ENCODE results near the gene RNASE9.
"Not testable (repeated sequence)": the region's sequence is repeated elsewhere in the genome, so short reads cannot be mapped to it uniquely, and the experiment has no call there.

RNASE9 gene

DNA sequence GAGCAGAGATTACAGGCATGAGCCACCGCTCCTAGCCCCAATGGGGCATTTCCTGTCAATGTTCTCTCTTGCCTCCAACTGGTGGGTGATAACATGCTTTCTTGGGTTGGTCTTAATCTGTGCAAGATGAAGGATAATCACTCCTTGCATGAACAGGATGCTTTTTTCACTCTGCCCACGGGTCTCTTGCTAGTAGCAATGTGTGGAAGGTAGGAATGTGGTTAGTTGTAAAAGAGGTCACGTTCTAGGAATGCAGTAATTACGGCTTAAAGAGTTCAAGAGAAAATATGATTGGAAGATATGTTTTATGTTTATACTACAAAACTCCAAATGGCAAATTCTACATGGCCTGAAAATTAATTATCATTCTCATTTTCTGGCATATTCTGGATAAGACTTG, 45.0 kb downstream of the RNASE9 start:
- DNase-seq: no peak

DNA sequence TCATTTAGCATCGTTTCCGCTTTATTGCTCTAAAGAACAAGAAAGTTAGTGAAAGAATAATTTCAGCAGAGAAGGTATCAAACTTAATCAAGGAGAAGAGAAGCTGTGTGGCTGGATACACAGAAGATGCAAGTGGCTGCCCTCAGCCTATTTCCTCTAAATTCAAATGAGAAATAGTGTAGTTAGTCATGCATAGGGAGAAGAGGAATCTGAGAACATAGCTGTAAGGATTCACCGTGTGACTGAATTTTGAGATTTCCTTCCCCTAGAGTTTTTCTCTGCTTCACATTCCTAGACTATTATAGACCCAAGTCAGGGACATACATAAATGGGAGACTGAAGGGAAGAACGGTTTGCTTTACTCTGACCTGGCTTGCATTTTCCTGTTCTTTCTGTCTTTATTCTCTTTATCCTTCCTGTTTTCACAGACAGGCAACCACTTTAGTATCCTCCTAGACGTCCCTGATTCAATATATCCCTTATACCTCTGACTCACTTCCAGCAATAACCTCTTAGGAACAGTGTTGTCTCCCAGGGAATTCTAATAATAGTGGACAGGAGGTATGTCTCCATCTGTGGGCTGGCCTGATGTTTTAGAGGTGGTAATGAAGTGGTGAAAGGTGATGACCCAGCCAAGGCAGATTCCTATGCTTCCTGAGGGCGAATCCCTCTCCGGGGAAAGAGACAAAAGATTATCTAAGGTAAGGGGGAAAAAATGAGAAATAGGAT, 48.5 kb downstream of the RNASE9 start:
- DNase-seq: no peak

DNA sequence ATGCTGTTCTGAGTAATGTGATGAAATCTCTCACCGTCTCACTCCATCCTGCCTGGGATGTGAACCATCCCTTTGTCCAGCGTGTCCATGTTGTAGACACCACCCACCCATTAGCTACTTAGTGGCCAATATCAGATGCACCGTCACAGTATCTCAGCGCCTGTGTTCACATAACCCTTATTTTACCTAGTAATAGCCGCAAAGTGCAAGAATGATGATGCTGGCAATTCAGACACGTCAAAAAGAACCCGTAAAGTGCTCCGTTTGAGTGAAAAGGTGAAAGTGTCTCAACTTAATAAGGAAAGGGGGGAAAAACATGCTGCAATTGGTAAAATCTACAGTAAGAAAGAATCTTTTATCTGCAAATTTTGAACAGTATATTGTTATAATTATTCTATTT, 52.5 kb downstream of the RNASE9 start:
- no peak for DNase-seq

DNA sequence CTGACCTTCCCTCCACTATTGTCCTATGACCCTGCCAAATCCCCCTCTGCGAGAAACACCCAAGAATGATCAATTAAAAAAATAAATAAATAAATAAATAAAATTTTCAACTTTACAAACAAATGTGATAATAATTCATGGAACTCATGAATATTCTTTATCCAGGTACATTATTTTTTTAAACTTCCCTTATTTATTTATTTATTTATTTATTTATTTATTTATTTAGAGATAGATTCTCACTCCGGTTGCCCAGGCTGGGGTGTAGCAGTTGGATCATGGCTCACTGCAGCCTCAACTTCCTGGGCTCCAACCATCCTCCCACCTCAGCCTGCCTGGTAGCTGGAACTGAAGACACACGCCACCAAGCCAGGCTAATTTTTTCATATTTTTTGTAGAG, 53.3 kb downstream of the RNASE9 start:
- DNase-seq: not testable (repeated sequence)

DNA sequence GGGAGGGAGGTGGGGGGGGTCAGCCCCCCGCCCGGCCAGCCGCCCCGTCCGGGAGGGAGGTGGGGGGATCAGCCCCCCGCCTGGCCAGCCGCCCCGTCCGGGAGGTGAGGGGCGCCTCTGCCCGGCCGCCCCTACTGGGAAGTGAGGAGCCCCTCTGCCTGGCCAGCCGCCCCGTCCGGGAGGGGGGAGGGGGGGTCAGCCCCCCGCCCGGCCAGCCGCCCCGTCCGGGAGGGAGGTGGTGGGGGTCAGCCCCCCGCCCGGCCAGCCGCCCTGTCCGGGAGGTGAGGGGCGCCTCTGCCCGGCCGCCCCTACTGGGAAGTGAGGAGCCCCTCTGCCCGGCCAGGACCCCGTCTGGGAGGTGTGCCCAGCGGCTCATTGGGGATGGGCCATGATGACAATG, 54.1 kb downstream of the RNASE9 start:
- not testable (repeated sequence) for DNase-seq

DNA sequence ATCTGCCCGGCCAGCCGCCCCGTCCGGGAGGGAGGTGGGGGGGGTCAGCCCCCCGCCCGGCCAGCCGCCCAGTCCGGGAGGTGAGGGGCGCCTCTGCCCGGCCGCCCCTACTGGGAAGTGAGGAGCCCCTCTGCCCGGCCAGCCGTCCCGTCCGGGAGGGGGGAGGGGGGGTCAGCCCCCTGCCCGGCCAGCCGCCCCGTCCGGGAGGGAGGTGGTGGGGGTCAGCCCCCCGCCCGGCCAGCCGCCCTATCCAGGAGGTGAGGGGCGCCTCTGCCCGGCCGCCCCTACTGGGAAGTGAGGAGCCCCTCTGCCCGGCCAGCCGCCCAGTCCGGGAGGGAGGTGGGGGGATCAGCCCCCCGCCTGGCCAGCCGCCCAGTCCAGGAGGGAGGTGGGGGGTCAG, 54.6 kb downstream of the RNASE9 start:
- DNase-seq: not testable (repeated sequence)
